Neural cell (in vitro differentiated cells): ENCODE data around the gene PTPRG.

Experiments used
- CTCF ChIP-seq: fragments of 450-650 bp; IDR thresholded peaks from 2 replicates; pipeline ENCODE4 v1.5.1; 2014; ENCODE audit warnings: antibody characterized with exemption, mild to moderate bottlenecking, moderate library complexity; ENCODE audit not compliant: poor library complexity, severe bottlenecking
- EP300 ChIP-seq: fragments of 450-650 bp; conservative IDR thresholded peaks from 2 replicates; pipeline ENCODE4 v1.6.1; 2014; ENCODE audit warnings: antibody characterized with exemption, mild to moderate bottlenecking, moderate library complexity; ENCODE audit not compliant: poor library complexity, severe bottlenecking
- EZH2 ChIP-seq: fragments of 200-600, 300-800 bp; shearing (Covaris generic), sonication (generic); IDR thresholded peaks from 2 replicates; pipeline ENCODE4 v1.6.1; 2014; ENCODE audit warnings: antibody characterized with exemption, low read length, borderline replicate concordance, mild to moderate bottlenecking; ENCODE audit not compliant: insufficient read depth, poor library complexity, severe bottlenecking
- POLR2AphosphoS5 ChIP-seq: IDR thresholded peaks from 2 replicates; pipeline ENCODE4 v1.6.1; 2012

GRCh38 chr3:61788623-61789507 lies 227.5 kb downstream of the PTPRG start:
- no peak for TF ChIP-seq CTCF
- TF ChIP-seq EP300 = no peak
- TF ChIP-seq POLR2AphosphoS5 = no peak
- no peak for TF ChIP-seq EZH2
